GM12801 (cell line): ENCODE measurements around the gene MCM5.

Source experiments
- CTCF ChIP-seq: IDR thresholded peaks from one replicate; pipeline ENCODE4 v1.5.1; 2011; ENCODE audit warnings: control low read depth; ENCODE audit not compliant: insufficient read length; ENCODE audit errors: extremely low read depth

The MCM5 gene

GRCh38 chr22:35459423-35459894 lies 59.5 kb downstream of the MCM5 start:
- TF ChIP-seq CTCF, result no peak

- no peak for TF ChIP-seq CTCF
Observed at GRCh38 chr22:35460688-35461087, 60.7 kb downstream of the MCM5 start.

- TF ChIP-seq CTCF, result no peak
Observed at GRCh38 chr22:35462498-35463230, 62.7 kb downstream of the MCM5 start.

GRCh38 chr22:35463231-35463933 lies 63.4 kb downstream of the MCM5 start:
- no peak for TF ChIP-seq CTCF

- no peak for TF ChIP-seq CTCF
Observed at GRCh38 chr22:35464399-35464798, 64.5 kb downstream of the MCM5 start.

- no peak for TF ChIP-seq CTCF
Observed at GRCh38 chr22:35465109-35465701, 65.3 kb downstream of the MCM5 start.

GRCh38 chr22:35467681-35468434 lies 67.9 kb downstream of the MCM5 start:
- no peak for TF ChIP-seq CTCF
